ENCODE data around the gene ERFE.

ERFE gene

GRCh38 chr2:238152771-238153688 lies 5.7 kb upstream of the ERFE start:
- no peaks in the 10 kb centered on the region for H3K9me2 ChIP-seq (replicated peaks; ENCODE audit: insufficient read depth, low read length)
- H3K9me3 ChIP-seq (ENCODE audit: insufficient read depth, low read length) = no peaks in the 10 kb centered on the region
- H4K20me1 ChIP-seq (ENCODE audit: low read depth, low read length) = no peaks in the 10 kb centered on the region
- no peaks in the 10 kb centered on the region for H3K36me3 ChIP-seq (ENCODE audit: low read length)
- H3K79me2 ChIP-seq (ENCODE audit: insufficient read depth, low read length) = no peaks in the 10 kb centered on the region
- H3K27me3 ChIP-seq (ENCODE audit: low read length) = no peaks in the 10 kb centered on the region
- no peaks in the 10 kb centered on the region for H3F3A ChIP-seq (ENCODE audit: insufficient read depth)
- H3K9ac ChIP-seq (ENCODE audit: low read length) = no peak overlapping the region
- no peak overlapping the region for H2AFZ ChIP-seq (ENCODE audit: low read depth, low read length, severe bottlenecking)
- H3K27ac ChIP-seq (ENCODE audit: low read depth, low read length) = no peak overlapping the region
- no peak overlapping the region for H3K4me3 ChIP-seq (ENCODE audit: insufficient read depth, low read length, poor library complexity, severe bottlenecking)
- no peak overlapping the region for H3K4me2 ChIP-seq (ENCODE audit: low read depth, low read length, poor library complexity, severe bottlenecking)
- TF ChIP-seq CTCF (IDR thresholded peaks at IDR 0.05; ENCODE audit: insufficient read depth, low read length, poor library complexity, severe bottlenecking) (peak; percentile 28), EZH2phosphoT487 (conservative IDR thresholded peaks at IDR 0.05; ENCODE audit: low read length) (no peak)

GRCh38 chr2:238154570-238154969 lies 4.2 kb upstream of the ERFE start:
- H3K4me3 ChIP-seq (ENCODE audit: insufficient read depth, low read length, poor library complexity, severe bottlenecking) = no peak overlapping the region
- TF ChIP-seq CTCF (IDR thresholded peaks at IDR 0.05; ENCODE audit: insufficient read depth, low read length, poor library complexity, severe bottlenecking) = no peak
- TF ChIP-seq EZH2phosphoT487 (conservative IDR thresholded peaks at IDR 0.05; ENCODE audit: low read length) = no peak

GRCh38 chr2:238155051-238155760 lies 3.6 kb upstream of the ERFE start:
- Histone ChIP-seq H4K20me1 (ENCODE audit: low read depth, low read length) (no peaks in the 10 kb centered on the region), H3K79me2 (ENCODE audit: insufficient read depth, low read length) (no peaks in the 10 kb centered on the region), H3K27ac (ENCODE audit: low read depth, low read length) (no peak overlapping the region), H3K36me3 (ENCODE audit: low read length) (no peaks in the 10 kb centered on the region), H3K27me3 (ENCODE audit: low read length) (no peaks in the 10 kb centered on the region), H2AFZ (ENCODE audit: low read depth, low read length, severe bottlenecking) (no peak overlapping the region), H3F3A (ENCODE audit: insufficient read depth) (no peaks in the 10 kb centered on the region), H3K9me3 (ENCODE audit: insufficient read depth, low read length) (no peaks in the 10 kb centered on the region), H3K4me2 (ENCODE audit: low read depth, low read length, poor library complexity, severe bottlenecking) (no peak overlapping the region), H3K4me3 (ENCODE audit: insufficient read depth, low read length, poor library complexity, severe bottlenecking) (no peak overlapping the region), H3K9me2 (replicated peaks; ENCODE audit: insufficient read depth, low read length) (no peaks in the 10 kb centered on the region), H3K9ac (ENCODE audit: low read length) (no peak overlapping the region)
- TF ChIP-seq CTCF (IDR thresholded peaks at IDR 0.05; ENCODE audit: insufficient read depth, low read length, poor library complexity, severe bottlenecking) (no peak), EZH2phosphoT487 (conservative IDR thresholded peaks at IDR 0.05; ENCODE audit: low read length) (no peak)

More at GRCh38 chr2:238154570-238154969, 4.2 kb upstream of the ERFE start:
- Histone ChIP-seq H3K9me3 (ENCODE audit: insufficient read depth, low read length) (no peaks in the 10 kb centered on the region), H3K9me2 (replicated peaks; ENCODE audit: insufficient read depth, low read length) (no peaks in the 10 kb centered on the region), H2AFZ (ENCODE audit: low read depth, low read length, severe bottlenecking) (no peak overlapping the region), H3K27ac (ENCODE audit: low read depth, low read length) (no peak overlapping the region), H3K36me3 (ENCODE audit: low read length) (no peaks in the 10 kb centered on the region), H3K9ac (ENCODE audit: low read length) (no peak overlapping the region), H3F3A (ENCODE audit: insufficient read depth) (no peaks in the 10 kb centered on the region), H3K4me2 (ENCODE audit: low read depth, low read length, poor library complexity, severe bottlenecking) (no peak overlapping the region), H4K20me1 (ENCODE audit: low read depth, low read length) (no peaks in the 10 kb centered on the region), H3K27me3 (ENCODE audit: low read length) (no peaks in the 10 kb centered on the region), H3K79me2 (ENCODE audit: insufficient read depth, low read length) (no peaks in the 10 kb centered on the region)
